ENCODE data around the gene ARPC5L.

Gene ARPC5L

DNA sequence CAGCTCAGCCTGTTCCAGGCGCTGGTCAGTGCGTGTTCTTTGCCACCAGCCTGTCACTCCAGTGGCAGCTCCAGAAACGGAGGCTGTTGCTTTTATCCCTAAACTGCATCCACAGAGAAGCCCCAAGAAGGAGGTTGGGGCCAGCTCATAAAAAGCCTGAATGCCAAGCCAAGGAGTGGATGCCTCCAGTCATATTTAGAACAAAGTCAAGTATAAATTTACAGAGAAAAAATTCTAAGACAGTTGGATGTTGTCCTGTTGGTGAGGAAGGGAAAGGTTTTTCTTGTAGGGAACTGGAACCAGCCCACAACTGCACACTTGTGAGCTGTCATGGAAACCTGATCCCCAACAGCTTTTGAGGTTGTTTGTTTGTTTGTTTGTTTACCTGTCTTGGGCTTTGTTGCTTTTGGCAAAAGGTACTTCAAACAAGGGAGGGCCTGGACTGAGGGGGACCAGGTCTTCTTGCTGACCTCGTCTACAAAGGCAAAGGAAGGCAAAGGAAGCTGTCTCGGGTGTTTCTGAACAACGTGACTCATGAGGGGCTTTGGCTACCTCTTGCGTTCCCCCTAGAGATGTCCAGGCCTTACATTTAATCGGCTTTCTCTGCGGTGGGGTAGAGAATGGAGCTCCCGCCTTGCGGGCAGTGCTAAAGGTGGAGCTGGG, 48.3 kb upstream of the ARPC5L start:
- no peaks in the 10 kb centered on the region for H3K36me3 ChIP-seq (ENCODE audit: insufficient read depth, low read length)
- TF ChIP-seq EZH2 (IDR thresholded peaks at IDR 0.05; ENCODE audit: borderline replicate concordance, low read depth, low read length, severe bottlenecking): no peak
- TF ChIP-seq, protein P1, sequence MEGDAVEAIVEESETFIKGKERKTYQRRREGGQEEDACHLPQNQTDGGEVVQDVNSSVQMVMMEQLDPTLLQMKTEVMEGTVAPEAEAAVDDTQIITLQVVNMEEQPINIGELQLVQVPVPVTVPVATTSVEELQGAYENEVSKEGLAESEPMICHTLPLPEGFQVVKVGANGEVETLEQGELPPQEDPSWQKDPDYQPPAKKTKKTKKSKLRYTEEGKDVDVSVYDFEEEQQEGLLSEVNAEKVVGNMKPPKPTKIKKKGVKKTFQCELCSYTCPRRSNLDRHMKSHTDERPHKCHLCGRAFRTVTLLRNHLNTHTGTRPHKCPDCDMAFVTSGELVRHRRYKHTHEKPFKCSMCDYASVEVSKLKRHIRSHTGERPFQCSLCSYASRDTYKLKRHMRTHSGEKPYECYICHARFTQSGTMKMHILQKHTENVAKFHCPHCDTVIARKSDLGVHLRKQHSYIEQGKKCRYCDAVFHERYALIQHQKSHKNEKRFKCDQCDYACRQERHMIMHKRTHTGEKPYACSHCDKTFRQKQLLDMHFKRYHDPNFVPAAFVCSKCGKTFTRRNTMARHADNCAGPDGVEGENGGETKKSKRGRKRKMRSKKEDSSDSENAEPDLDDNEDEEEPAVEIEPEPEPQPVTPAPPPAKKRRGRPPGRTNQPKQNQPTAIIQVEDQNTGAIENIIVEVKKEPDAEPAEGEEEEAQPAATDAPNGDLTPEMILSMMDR (IDR thresholded peaks at IDR 0.05; ENCODE audit: borderline replicate concordance, extremely low read depth, low read length, poor library complexity, severe bottlenecking): no peak
- no peak overlapping the region for H3K27ac ChIP-seq (ENCODE audit: low read length)
- DNase-seq: no peak
- H3K4me1 ChIP-seq (ENCODE audit: insufficient read depth, low read length): peaks cover 8% of the 10 kb centered on the region
- no peak for ATAC-seq (ENCODE audit: insufficient read depth, low read depth)
- H3K4me2 ChIP-seq (ENCODE audit: insufficient read depth, low read length): no peak overlapping the region
- H3K27me3 ChIP-seq (ENCODE audit: insufficient read depth, low read length, poor library complexity): no peaks in the 10 kb centered on the region
- H3K9me3 ChIP-seq (ENCODE audit: insufficient read depth, low read length, severe bottlenecking): no peaks in the 10 kb centered on the region
- no peak overlapping the region for H3K4me3 ChIP-seq (ENCODE audit: low read depth in 1 of 2, low read length in 2 of 2)
- H2AFZ ChIP-seq (ENCODE audit: low read depth, low read length): no peak overlapping the region
- no peak overlapping the region for H3K9ac ChIP-seq (ENCODE audit: low read depth, low read length)
- no peaks in the 10 kb centered on the region for H3K79me2 ChIP-seq (ENCODE audit: insufficient read depth, low read length)
- H4K20me1 ChIP-seq (ENCODE audit: insufficient read depth, low read length): no peaks in the 10 kb centered on the region

- Histone ChIP-seq H3K9ac (ENCODE audit: low read depth, low read length) (no peak overlapping the region), H4K20me1 (ENCODE audit: insufficient read depth, low read length) (no peaks in the 10 kb centered on the region), H3K27ac (ENCODE audit: low read length) (no peak overlapping the region), H3K79me2 (ENCODE audit: insufficient read depth, low read length) (no peaks in the 10 kb centered on the region), H3K27me3 (ENCODE audit: insufficient read depth, low read length, poor library complexity) (no peaks in the 10 kb centered on the region), H3K9me3 (ENCODE audit: insufficient read depth, low read length, severe bottlenecking) (no peaks in the 10 kb centered on the region), H3K36me3 (ENCODE audit: insufficient read depth, low read length) (no peaks in the 10 kb centered on the region), H2AFZ (ENCODE audit: low read depth, low read length) (no peak overlapping the region), H3K4me1 (ENCODE audit: insufficient read depth, low read length) (peaks cover 13% of the 10 kb centered on the region), H3K4me3 (ENCODE audit: low read depth in 1 of 2, low read length in 2 of 2) (no peak overlapping the region), H3K4me2 (ENCODE audit: insufficient read depth, low read length) (no peak overlapping the region)
- no peak for TF ChIP-seq EZH2 (IDR thresholded peaks at IDR 0.05; ENCODE audit: borderline replicate concordance, low read depth, low read length, severe bottlenecking)
- TF ChIP-seq, protein P1 (IDR thresholded peaks at IDR 0.05; ENCODE audit: borderline replicate concordance, extremely low read depth, low read length, poor library complexity, severe bottlenecking): no peak
- DNase-seq (no peak), ATAC-seq (ENCODE audit: insufficient read depth, low read depth) (no peak)
Observed at GRCh38 chr9:124814164-124814535, 47.8 kb upstream of the ARPC5L start.

DNA sequence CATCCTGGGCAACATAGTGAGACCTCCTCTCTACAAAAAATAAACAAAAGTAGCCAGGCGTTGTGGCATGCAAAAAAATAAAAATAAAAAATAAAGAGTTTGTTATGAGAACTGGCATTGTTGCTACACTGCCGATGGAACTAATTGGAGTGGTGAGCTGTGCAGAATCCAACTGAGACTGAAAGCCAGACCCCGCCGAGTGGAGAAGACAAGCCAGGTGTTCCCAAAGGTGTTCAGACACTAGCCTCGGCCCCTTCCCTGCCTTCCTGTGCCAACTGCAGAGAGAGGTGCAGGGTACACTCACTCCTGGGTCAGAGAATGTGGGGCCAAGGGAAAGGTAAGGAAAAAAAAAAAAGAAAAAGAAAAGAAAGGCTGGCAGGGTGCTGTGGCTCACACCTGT, 46.3 kb upstream of the ARPC5L start:
- Histone ChIP-seq H3K27me3 (ENCODE audit: insufficient read depth, low read length, poor library complexity) (no peaks in the 10 kb centered on the region), H3K79me2 (ENCODE audit: insufficient read depth, low read length) (no peaks in the 10 kb centered on the region), H3K9ac (ENCODE audit: low read depth, low read length) (no peak overlapping the region), H3K36me3 (ENCODE audit: insufficient read depth, low read length) (no peaks in the 10 kb centered on the region), H3K4me2 (ENCODE audit: insufficient read depth, low read length) (no peak overlapping the region), H2AFZ (ENCODE audit: low read depth, low read length) (no peak overlapping the region), H3K27ac (ENCODE audit: low read length) (no peak overlapping the region), H3K9me3 (ENCODE audit: insufficient read depth, low read length, severe bottlenecking) (no peaks in the 10 kb centered on the region), H3K4me3 (ENCODE audit: low read depth in 1 of 2, low read length in 2 of 2) (no peak overlapping the region), H4K20me1 (ENCODE audit: insufficient read depth, low read length) (no peaks in the 10 kb centered on the region), H3K4me1 (ENCODE audit: insufficient read depth, low read length) (peaks cover 16% of the 10 kb centered on the region)
- ATAC-seq (ENCODE audit: insufficient read depth, low read depth): no peak
- TF ChIP-seq, protein P1 (IDR thresholded peaks at IDR 0.05; ENCODE audit: borderline replicate concordance, extremely low read depth, low read length, poor library complexity, severe bottlenecking): no peak
- no peak for TF ChIP-seq EZH2 (IDR thresholded peaks at IDR 0.05; ENCODE audit: borderline replicate concordance, low read depth, low read length, severe bottlenecking)
- DNase-seq: no peak

Measured in DND-41 (cell line).